ENCODE measurements around the gene CD2BP2. TPM values are rescaled to one million over a fixed set of nuclear protein-coding genes. Genes with fewer than 3 reads are reported as not detected.
A peak's percentile ranks its signal among the peaks of the same experiment; 100 is the strongest.

CD2BP2 gene
- total and polyA plus RNA-seq, 9 of the 15 experiments (the other 6 are each of a cell fraction or from before 2014, with no cell fraction given): 3.9 to 51.1 (median 32.8) TPM

GRCh38 chr16:30377812-30378235 lies 22.7 kb upstream of the CD2BP2 start (continued):
- TF ChIP-seq, protein P1, sequence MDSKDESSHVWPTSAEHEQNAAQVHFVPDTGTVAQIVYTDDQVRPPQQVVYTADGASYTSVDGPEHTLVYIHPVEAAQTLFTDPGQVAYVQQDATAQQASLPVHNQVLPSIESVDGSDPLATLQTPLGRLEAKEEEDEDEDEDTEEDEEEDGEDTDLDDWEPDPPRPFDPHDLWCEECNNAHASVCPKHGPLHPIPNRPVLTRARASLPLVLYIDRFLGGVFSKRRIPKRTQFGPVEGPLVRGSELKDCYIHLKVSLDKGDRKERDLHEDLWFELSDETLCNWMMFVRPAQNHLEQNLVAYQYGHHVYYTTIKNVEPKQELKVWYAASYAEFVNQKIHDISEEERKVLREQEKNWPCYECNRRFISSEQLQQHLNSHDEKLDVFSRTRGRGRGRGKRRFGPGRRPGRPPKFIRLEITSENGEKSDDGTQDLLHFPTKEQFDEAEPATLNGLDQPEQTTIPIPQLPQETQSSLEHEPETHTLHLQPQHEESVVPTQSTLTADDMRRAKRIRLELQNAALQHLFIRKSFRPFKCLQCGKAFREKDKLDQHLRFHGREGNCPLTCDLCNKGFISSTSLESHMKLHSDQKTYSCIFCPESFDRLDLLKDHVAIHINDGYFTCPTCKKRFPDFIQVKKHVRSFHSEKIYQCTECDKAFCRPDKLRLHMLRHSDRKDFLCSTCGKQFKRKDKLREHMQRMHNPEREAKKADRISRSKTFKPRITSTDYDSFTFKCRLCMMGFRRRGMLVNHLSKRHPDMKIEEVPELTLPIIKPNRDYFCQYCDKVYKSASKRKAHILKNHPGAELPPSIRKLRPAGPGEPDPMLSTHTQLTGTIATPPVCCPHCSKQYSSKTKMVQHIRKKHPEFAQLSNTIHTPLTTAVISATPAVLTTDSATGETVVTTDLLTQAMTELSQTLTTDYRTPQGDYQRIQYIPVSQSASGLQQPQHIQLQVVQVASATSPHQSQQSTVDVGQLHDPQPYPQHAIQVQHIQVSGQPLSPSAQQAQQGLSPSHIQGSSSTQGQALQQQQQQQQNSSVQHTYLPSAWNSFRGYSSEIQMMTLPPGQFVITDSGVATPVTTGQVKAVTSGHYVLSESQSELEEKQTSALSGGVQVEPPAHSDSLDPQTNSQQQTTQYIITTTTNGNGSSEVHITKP (IDR thresholded peaks at IDR 0.05; ENCODE audit: partially characterized antibody): peak; percentile 76
- TF ChIP-seq, protein P2, sequence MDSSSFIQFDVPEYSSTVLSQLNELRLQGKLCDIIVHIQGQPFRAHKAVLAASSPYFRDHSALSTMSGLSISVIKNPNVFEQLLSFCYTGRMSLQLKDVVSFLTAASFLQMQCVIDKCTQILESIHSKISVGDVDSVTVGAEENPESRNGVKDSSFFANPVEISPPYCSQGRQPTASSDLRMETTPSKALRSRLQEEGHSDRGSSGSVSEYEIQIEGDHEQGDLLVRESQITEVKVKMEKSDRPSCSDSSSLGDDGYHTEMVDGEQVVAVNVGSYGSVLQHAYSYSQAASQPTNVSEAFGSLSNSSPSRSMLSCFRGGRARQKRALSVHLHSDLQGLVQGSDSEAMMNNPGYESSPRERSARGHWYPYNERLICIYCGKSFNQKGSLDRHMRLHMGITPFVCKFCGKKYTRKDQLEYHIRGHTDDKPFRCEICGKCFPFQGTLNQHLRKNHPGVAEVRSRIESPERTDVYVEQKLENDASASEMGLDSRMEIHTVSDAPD (CRISPR knock-in tag; IDR thresholded peaks at IDR 0.05): no peak
- TF ChIP-seq ZNF584 (CRISPR knock-in tag; IDR thresholded peaks at IDR 0.05; ENCODE audit: low read depth): no peak
- no peak for TF ChIP-seq CHD1 (IDR thresholded peaks at IDR 0.05; ENCODE audit: low read length)
- peak; percentile 16; the same call in 1 of the 2 replicates for TF ChIP-seq SMARCC2 (IDR thresholded peaks at IDR 0.05; ENCODE audit: low read depth)
- TF ChIP-seq SMAD4 (CRISPR knock-in tag; conservative IDR thresholded peaks at IDR 0.05): peak; percentile 88
- TF ChIP-seq SIN3A (IDR thresholded peaks at IDR 0.05; ENCODE audit: borderline replicate concordance in 2 of 2, control insufficient read depth in 1 of 2, low read depth in 2 of 2, low read length in 2 of 2): peak in 1 of 2 experiments; percentile 5; a peak in 1 of 4 replicates
- TF ChIP-seq TEAD1 (CRISPR knock-in tag; IDR thresholded peaks at IDR 0.05): no peak
- TF ChIP-seq TGIF2 (CRISPR knock-in tag; IDR thresholded peaks at IDR 0.05): no peak
- TF ChIP-seq, protein P3, sequence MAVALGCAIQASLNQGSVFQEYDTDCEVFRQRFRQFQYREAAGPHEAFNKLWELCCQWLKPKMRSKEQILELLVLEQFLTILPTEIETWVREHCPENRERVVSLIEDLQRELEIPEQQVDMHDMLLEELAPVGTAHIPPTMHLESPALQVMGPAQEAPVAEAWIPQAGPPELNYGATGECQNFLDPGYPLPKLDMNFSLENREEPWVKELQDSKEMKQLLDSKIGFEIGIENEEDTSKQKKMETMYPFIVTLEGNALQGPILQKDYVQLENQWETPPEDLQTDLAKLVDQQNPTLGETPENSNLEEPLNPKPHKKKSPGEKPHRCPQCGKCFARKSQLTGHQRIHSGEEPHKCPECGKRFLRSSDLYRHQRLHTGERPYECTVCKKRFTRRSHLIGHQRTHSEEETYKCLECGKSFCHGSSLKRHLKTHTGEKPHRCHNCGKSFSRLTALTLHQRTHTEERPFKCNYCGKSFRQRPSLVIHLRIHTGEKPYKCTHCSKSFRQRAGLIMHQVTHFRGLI (CRISPR knock-in tag; IDR thresholded peaks at IDR 0.05): peak; percentile 58; the same call in 1 of the 2 replicates
- TF ChIP-seq, protein P4, sequence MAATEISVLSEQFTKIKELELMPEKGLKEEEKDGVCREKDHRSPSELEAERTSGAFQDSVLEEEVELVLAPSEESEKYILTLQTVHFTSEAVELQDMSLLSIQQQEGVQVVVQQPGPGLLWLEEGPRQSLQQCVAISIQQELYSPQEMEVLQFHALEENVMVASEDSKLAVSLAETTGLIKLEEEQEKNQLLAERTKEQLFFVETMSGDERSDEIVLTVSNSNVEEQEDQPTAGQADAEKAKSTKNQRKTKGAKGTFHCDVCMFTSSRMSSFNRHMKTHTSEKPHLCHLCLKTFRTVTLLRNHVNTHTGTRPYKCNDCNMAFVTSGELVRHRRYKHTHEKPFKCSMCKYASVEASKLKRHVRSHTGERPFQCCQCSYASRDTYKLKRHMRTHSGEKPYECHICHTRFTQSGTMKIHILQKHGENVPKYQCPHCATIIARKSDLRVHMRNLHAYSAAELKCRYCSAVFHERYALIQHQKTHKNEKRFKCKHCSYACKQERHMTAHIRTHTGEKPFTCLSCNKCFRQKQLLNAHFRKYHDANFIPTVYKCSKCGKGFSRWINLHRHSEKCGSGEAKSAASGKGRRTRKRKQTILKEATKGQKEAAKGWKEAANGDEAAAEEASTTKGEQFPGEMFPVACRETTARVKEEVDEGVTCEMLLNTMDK (IDR thresholded peaks at IDR 0.05; ENCODE audit: borderline replicate concordance, insufficient read depth, low read depth, low read length, poor library complexity, severe bottlenecking): no peak
- 0 out of 4 replicates have a peak, but pooled peaks of 1 of the 2 experiments have one; percentile 44 for TF ChIP-seq ZNF639 (CRISPR knock-in tag; conservative IDR thresholded peaks at IDR 0.05 in 1 of 2, IDR thresholded peaks at IDR 0.05 in 1 of 2)
- TF ChIP-seq CAMTA2 (CRISPR knock-in tag; conservative IDR thresholded peaks at IDR 0.05): no peak
- no peak for TF ChIP-seq MEIS2 (IDR thresholded peaks at IDR 0.05; ENCODE audit: partially characterized antibody)
